Peyer's patch (tissue), 4 donors: ENCODE measurements around the gene DAPK1.

Experiments used
- POLR2A ChIP-seq, 2 donors: fragments of 450-650 bp; IDR thresholded peaks; one replicate each; pipeline ENCODE4 v1.5.1; 2017; ENCODE audit warnings: antibody characterized with exemption in 2 of 2, mild to moderate bottlenecking in 2 of 2, moderate library complexity in 2 of 2
- TF ChIP-seq, protein P1 (sequence below), 6 experiments: fragments of 450-650 bp in 4 of 6; fragments of 200-600 bp in 2 of 6; sonication (generic) in 1 of 6; IDR thresholded peaks; one replicate each; pipeline ENCODE4 v1.5.1; 2017 to 2019; ENCODE audit warnings: antibody characterized with exemption in 6 of 6, mild to moderate bottlenecking in 3 of 6, moderate library complexity in 1 of 6

DNA sequence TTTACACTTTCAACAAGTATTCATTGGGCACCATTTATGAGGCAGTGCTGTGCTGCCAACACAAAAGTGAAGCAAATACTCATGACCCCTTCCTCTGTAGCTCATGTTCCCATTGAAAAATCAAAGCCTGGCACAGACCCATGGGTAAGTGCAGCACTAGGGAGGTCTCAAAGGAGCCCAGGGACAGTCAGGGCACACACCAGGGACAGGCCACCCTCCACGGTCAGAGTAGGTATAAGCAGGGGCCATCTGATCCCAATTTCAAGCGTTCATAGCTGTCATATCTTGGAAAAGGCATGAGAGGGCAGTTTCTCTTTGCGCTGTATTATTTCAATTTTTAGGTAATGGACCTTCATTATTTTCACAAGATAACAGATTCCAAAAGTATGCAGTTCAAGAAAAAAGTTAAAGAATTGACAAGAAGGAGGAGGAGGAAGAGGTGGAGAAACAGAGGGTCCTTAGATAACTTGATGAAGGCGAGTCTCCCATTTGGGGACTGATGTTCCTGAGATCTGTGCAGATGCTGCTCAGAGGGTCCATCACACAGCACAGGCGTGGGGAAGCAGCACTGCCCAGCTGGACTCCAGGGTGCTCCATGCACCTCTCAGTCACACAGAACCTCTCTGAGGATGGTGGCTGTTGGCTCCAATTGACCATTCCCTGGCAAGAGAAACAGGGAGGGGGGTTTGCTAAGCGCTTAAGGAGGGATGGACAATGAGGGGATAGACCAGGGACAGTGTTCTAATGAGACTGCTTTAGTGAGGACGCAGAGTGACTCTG is 235.8 kb downstream of the DAPK1 start:
- TF ChIP-seq, protein P1, sequence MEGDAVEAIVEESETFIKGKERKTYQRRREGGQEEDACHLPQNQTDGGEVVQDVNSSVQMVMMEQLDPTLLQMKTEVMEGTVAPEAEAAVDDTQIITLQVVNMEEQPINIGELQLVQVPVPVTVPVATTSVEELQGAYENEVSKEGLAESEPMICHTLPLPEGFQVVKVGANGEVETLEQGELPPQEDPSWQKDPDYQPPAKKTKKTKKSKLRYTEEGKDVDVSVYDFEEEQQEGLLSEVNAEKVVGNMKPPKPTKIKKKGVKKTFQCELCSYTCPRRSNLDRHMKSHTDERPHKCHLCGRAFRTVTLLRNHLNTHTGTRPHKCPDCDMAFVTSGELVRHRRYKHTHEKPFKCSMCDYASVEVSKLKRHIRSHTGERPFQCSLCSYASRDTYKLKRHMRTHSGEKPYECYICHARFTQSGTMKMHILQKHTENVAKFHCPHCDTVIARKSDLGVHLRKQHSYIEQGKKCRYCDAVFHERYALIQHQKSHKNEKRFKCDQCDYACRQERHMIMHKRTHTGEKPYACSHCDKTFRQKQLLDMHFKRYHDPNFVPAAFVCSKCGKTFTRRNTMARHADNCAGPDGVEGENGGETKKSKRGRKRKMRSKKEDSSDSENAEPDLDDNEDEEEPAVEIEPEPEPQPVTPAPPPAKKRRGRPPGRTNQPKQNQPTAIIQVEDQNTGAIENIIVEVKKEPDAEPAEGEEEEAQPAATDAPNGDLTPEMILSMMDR (IDR thresholded peaks at IDR 0.05) = no peak
- TF ChIP-seq POLR2A (IDR thresholded peaks at IDR 0.05) = no peak
